HEK293T (cell line): ENCODE results near the gene FRMD8.

Source experiments
- BHLHE40 ChIP-seq: fragments of 450-650 bp; IDR thresholded peaks from 2 replicates; pipeline ENCODE4 v1.6.1; 2016; ENCODE audit warnings: mild to moderate bottlenecking, moderate library complexity, borderline replicate concordance
- CTBP1 ChIP-seq: fragments of 450-650 bp; IDR thresholded peaks from 2 replicates; pipeline ENCODE4 v1.6.1; 2016; ENCODE audit warnings: borderline replicate concordance
- ELF4 ChIP-seq: fragments of 450-650 bp; IDR thresholded peaks from 2 replicates; pipeline ENCODE4 v1.6.1; 2017; ENCODE audit warnings: antibody characterized with exemption
- L3MBTL2 ChIP-seq: fragments of 450-650 bp; conservative IDR thresholded peaks from 2 replicates; pipeline ENCODE4 v1.6.1; 2016; ENCODE audit warnings: mild to moderate bottlenecking
- NFRKB ChIP-seq: fragments of 450-650 bp; IDR thresholded peaks from 2 replicates; pipeline ENCODE4 v1.6.1; 2016; ENCODE audit warnings: mild to moderate bottlenecking, moderate library complexity
- TARDBP ChIP-seq: fragments of 450-650 bp; IDR thresholded peaks from 2 replicates; pipeline ENCODE4 v1.6.1; 2016

- TF ChIP-seq NFRKB, result no peak
- TF ChIP-seq TARDBP, result no peak
- no peak for TF ChIP-seq ELF4
- no peak for TF ChIP-seq BHLHE40
- no peak for TF ChIP-seq CTBP1
- TF ChIP-seq L3MBTL2, result no peak
Observed at GRCh38 chr11:65389294-65389980, 3.0 kb downstream of the FRMD8 start.
